ENCODE measurements around the gene RASGEF1C.

RASGEF1C gene

GRCh38 chr5:180115326-180116076 lies 93.5 kb downstream of the RASGEF1C start:
- Histone ChIP-seq H3K27ac (ENCODE audit: low read depth, low read length) (no peak overlapping the region), H2AFZ (ENCODE audit: low read length, unreplicated experiment) (no peak overlapping the region), H3K4me3 (ENCODE audit: low read depth, low read length) (no peak overlapping the region), H3K36me3 (ENCODE audit: insufficient read depth, low read length) (no peaks in the 10 kb centered on the region), H3K27me3 (ENCODE audit: insufficient read depth, low read length) (peaks cover under 1% of the 10 kb centered on the region; the same call in 1 of the 2 replicates), H3K4me1 (ENCODE audit: control insufficient read depth, insufficient read depth, low read length, unreplicated experiment) (no peaks in the 10 kb centered on the region), H3K79me2 (ENCODE audit: control insufficient read depth, insufficient read depth, low read length, unreplicated experiment) (no peaks in the 10 kb centered on the region)

GRCh38 chr5:180114304-180115003 lies 94.6 kb downstream of the RASGEF1C start:
- no peak overlapping the region for H2AFZ ChIP-seq (ENCODE audit: low read length, unreplicated experiment)
- H3K36me3 ChIP-seq (ENCODE audit: insufficient read depth, low read length) = no peaks in the 10 kb centered on the region
- no peak overlapping the region for H3K4me3 ChIP-seq (ENCODE audit: low read depth, low read length)
- no peaks in the 10 kb centered on the region for H3K4me1 ChIP-seq (ENCODE audit: control insufficient read depth, insufficient read depth, low read length, unreplicated experiment)
- H3K27me3 ChIP-seq (ENCODE audit: insufficient read depth, low read length) = no peaks in the 10 kb centered on the region
- H3K79me2 ChIP-seq (ENCODE audit: control insufficient read depth, insufficient read depth, low read length, unreplicated experiment) = no peaks in the 10 kb centered on the region
- H3K27ac ChIP-seq (ENCODE audit: low read depth, low read length) = no peak overlapping the region

GRCh38 chr5:180113660-180114303 lies 95.2 kb downstream of the RASGEF1C start:
- H3K36me3 ChIP-seq (ENCODE audit: insufficient read depth, low read length) = no peaks in the 10 kb centered on the region
- no peak overlapping the region for H2AFZ ChIP-seq (ENCODE audit: low read length, unreplicated experiment)
- H3K27me3 ChIP-seq (ENCODE audit: insufficient read depth, low read length) = no peaks in the 10 kb centered on the region
- no peak overlapping the region for H3K27ac ChIP-seq (ENCODE audit: low read depth, low read length)
- no peak overlapping the region for H3K4me3 ChIP-seq (ENCODE audit: low read depth, low read length)
- no peaks in the 10 kb centered on the region for H3K4me1 ChIP-seq (ENCODE audit: control insufficient read depth, insufficient read depth, low read length, unreplicated experiment)
- H3K79me2 ChIP-seq (ENCODE audit: control insufficient read depth, insufficient read depth, low read length, unreplicated experiment) = no peaks in the 10 kb centered on the region

GRCh38 chr5:180112181-180112861 lies 96.7 kb downstream of the RASGEF1C start:
- Histone ChIP-seq H3K36me3 (ENCODE audit: insufficient read depth, low read length) (no peaks in the 10 kb centered on the region), H2AFZ (ENCODE audit: low read length, unreplicated experiment) (no peak overlapping the region), H3K79me2 (ENCODE audit: control insufficient read depth, insufficient read depth, low read length, unreplicated experiment) (no peaks in the 10 kb centered on the region), H3K4me3 (ENCODE audit: low read depth, low read length) (no peak overlapping the region), H3K4me1 (ENCODE audit: control insufficient read depth, insufficient read depth, low read length, unreplicated experiment) (no peaks in the 10 kb centered on the region), H3K27me3 (ENCODE audit: insufficient read depth, low read length) (no peaks in the 10 kb centered on the region), H3K27ac (ENCODE audit: low read depth, low read length) (no peak overlapping the region)

- H2AFZ ChIP-seq (ENCODE audit: low read length, unreplicated experiment) = no peak overlapping the region
- H3K4me1 ChIP-seq (ENCODE audit: control insufficient read depth, insufficient read depth, low read length, unreplicated experiment) = no peaks in the 10 kb centered on the region
- no peak overlapping the region for H3K4me3 ChIP-seq (ENCODE audit: low read depth, low read length)
- no peak overlapping the region for H3K27ac ChIP-seq (ENCODE audit: low read depth, low read length)
- no peaks in the 10 kb centered on the region for H3K36me3 ChIP-seq (ENCODE audit: insufficient read depth, low read length)
- no peaks in the 10 kb centered on the region for H3K79me2 ChIP-seq (ENCODE audit: control insufficient read depth, insufficient read depth, low read length, unreplicated experiment)
- H3K27me3 ChIP-seq (ENCODE audit: insufficient read depth, low read length) = no peaks in the 10 kb centered on the region
Observed at GRCh38 chr5:180111273-180112002, 97.6 kb downstream of the RASGEF1C start.

- Histone ChIP-seq H3K27ac (ENCODE audit: low read depth, low read length) (no peak overlapping the region), H2AFZ (ENCODE audit: low read length, unreplicated experiment) (no peak overlapping the region), H3K4me3 (ENCODE audit: low read depth, low read length) (no peak overlapping the region), H3K79me2 (ENCODE audit: control insufficient read depth, insufficient read depth, low read length, unreplicated experiment) (no peaks in the 10 kb centered on the region), H3K27me3 (ENCODE audit: insufficient read depth, low read length) (no peaks in the 10 kb centered on the region), H3K4me1 (ENCODE audit: control insufficient read depth, insufficient read depth, low read length, unreplicated experiment) (no peaks in the 10 kb centered on the region), H3K36me3 (ENCODE audit: insufficient read depth, low read length) (no peaks in the 10 kb centered on the region)
Observed at GRCh38 chr5:180109920-180110319, 99.1 kb downstream of the RASGEF1C start.

- Histone ChIP-seq H3K36me3 (ENCODE audit: insufficient read depth, low read length) (no peaks in the 10 kb centered on the region), H3K4me3 (ENCODE audit: low read depth, low read length) (no peak overlapping the region), H3K27me3 (ENCODE audit: insufficient read depth, low read length) (0 out of 2 replicates have a peak, but pooled peaks cover 3% of the 10 kb centered on the region), H3K79me2 (ENCODE audit: control insufficient read depth, insufficient read depth, low read length, unreplicated experiment) (no peaks in the 10 kb centered on the region), H2AFZ (ENCODE audit: low read length, unreplicated experiment) (no peak overlapping the region), H3K27ac (ENCODE audit: low read depth, low read length) (no peak overlapping the region), H3K4me1 (ENCODE audit: control insufficient read depth, insufficient read depth, low read length, unreplicated experiment) (no peaks in the 10 kb centered on the region)
Observed at GRCh38 chr5:180107005-180107404, 102.0 kb downstream of the RASGEF1C start.

GRCh38 chr5:180105827-180106312 lies 103.1 kb downstream of the RASGEF1C start:
- H2AFZ ChIP-seq (ENCODE audit: low read length, unreplicated experiment) = no peak overlapping the region
- H3K27me3 ChIP-seq (ENCODE audit: insufficient read depth, low read length) = 0 out of 2 replicates have a peak, but pooled peaks cover 3% of the 10 kb centered on the region

GRCh38 chr5:180104168-180104530 lies 104.9 kb downstream of the RASGEF1C start:
- no peaks in the 10 kb centered on the region for H3K36me3 ChIP-seq (ENCODE audit: insufficient read depth, low read length)
- H3K79me2 ChIP-seq (ENCODE audit: control insufficient read depth, insufficient read depth, low read length, unreplicated experiment) = no peaks in the 10 kb centered on the region
- H3K27me3 ChIP-seq (ENCODE audit: insufficient read depth, low read length) = 0 out of 2 replicates have a peak, but pooled peaks cover 3% of the 10 kb centered on the region
- H3K4me1 ChIP-seq (ENCODE audit: control insufficient read depth, insufficient read depth, low read length, unreplicated experiment) = no peaks in the 10 kb centered on the region
- H3K27ac ChIP-seq (ENCODE audit: low read depth, low read length) = no peak overlapping the region
- H2AFZ ChIP-seq (ENCODE audit: low read length, unreplicated experiment) = no peak overlapping the region
- no peak overlapping the region for H3K4me3 ChIP-seq (ENCODE audit: low read depth, low read length)

More at GRCh38 chr5:180105827-180106312, 103.1 kb downstream of the RASGEF1C start:
- Histone ChIP-seq H3K36me3 (ENCODE audit: insufficient read depth, low read length) (no peaks in the 10 kb centered on the region), H3K4me3 (ENCODE audit: low read depth, low read length) (no peak overlapping the region), H3K4me1 (ENCODE audit: control insufficient read depth, insufficient read depth, low read length, unreplicated experiment) (no peaks in the 10 kb centered on the region), H3K27ac (ENCODE audit: low read depth, low read length) (no peak overlapping the region), H3K79me2 (ENCODE audit: control insufficient read depth, insufficient read depth, low read length, unreplicated experiment) (no peaks in the 10 kb centered on the region)
